Body of pancreas (tissue), 4 donors: Measurements from ENCODE around the gene BPGM. TPM values are rescaled to one million over a fixed set of nuclear protein-coding genes. Genes with fewer than 3 reads are reported as not detected.

Experiments used
- ATAC-seq: fragments of 150-250 bp; one replicate; pipeline ENCODE4 v1.9.1; 2016
- DNase-seq, 4 donors: peaks; one replicate each; pipeline ENCODE4 v3.0.0-alpha.2; 2019
- H3K27ac ChIP-seq, 4 donors: fragments of 200-600 bp; sonication (generic); 1 replicate in 3 of 4; 2 replicates in 1 of 4; pipeline versions ENCODE4 v1.5.1 to v1.6.1; 2016 to 2019; ENCODE audit warnings: mild to moderate bottlenecking in 1 of 4, mixed read lengths in 1 of 4, moderate library complexity in 1 of 4
- H3K27me3 ChIP-seq, 2 donors: fragments of 200-600 bp; sonication (generic); one replicate each; pipeline ENCODE4 v1.6.0; 2016; ENCODE audit warnings: mild to moderate bottlenecking in 1 of 2
- H3K36me3 ChIP-seq, 2 donors: fragments of 200-600 bp; sonication (generic); replicated peaks in 1 of 2; 2 replicates each; pipeline ENCODE4 v1.5.1; 2016; ENCODE audit warnings: low read depth in 2 of 2; ENCODE audit not compliant: insufficient read depth in 1 of 2
- H3K4me1 ChIP-seq: fragments of 200-600 bp; sonication (generic); one replicate; pipeline ENCODE4 v1.6.0; 2016
- H3K4me3 ChIP-seq, 2 donors: fragments of 200-600 bp; sonication (generic); 1 replicate in 1 of 2; 2 replicates in 1 of 2; pipeline ENCODE4 v1.5.1; 2016 to 2019
- H3K9me3 ChIP-seq, 3 donors: fragments of 200-600 bp; sonication (generic); 1 replicate in 2 of 3; 2 replicates in 1 of 3; pipeline ENCODE4 v1.5.1; 2016
- POLR2A ChIP-seq, 3 donors: fragments of 450-650 bp; IDR thresholded peaks; one replicate each; pipeline ENCODE4 v1.6.1; 2016; ENCODE audit warnings: antibody characterized with exemption in 3 of 3, mild to moderate bottlenecking in 2 of 3
- WGBS, 2 donors: methylation state at CpG; one replicate each; pipeline ENCODE4 v1.1.5; 2017; 5-methylcytosine and 5-hydroxymethylcytosine counted together
- intact Hi-C: fragments of 100-400 bp; cut with DNase I; formaldehyde crosslinking; loops from one replicate; pipeline ENCODE4 v1.15.1; 2023
- total RNA-seq, 2 donors: library from RNA; depleted of rRNA; stranded (reverse); fragments of >200 nt; gene quantifications; one replicate each; pipeline ENCODE4 v1.1.0, GENCODE V29; 2016
- TF ChIP-seq, protein P1 (sequence below), 7 experiments: fragments of 450-650 bp in 4 of 7; fragments of 200-600 bp in 3 of 7; sonication (generic) in 3 of 7; IDR thresholded peaks; one replicate each; pipeline ENCODE4 v1.5.1; 2016 to 2019; ENCODE audit warnings: antibody characterized with exemption in 7 of 7

The BPGM gene
- total RNA-seq, 2 donors from 2014 or later = 2.6 to 7.8 TPM

DNA sequence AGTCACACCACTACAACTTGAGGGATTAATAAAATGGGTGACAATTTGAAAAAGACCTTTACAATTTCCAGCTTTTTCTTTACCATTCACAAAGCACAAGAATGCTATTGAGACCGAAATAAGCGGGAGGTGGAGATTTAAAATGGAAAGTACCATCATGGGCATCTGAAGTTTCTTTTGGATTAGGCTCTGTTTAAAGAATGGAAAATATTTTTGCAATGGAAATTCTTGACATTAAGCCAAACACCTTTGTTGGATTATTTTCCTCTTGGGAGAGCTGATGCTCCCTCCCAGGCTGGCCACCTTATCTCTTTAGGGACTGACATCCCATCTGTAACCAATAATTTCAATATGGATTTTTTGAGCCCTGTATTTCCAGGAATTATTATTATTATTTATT is 62.5 kb downstream of the BPGM start:
- WGBS, 2 donors = 75 to 77% methylated on average over 2 of the region's 2 CpGs
- ATAC-seq = no peak

GRCh38 chr7:134710511-134710853 is 63.8 kb downstream of the BPGM start:
- ATAC-seq (no peak), DNase-seq (no peak)
- Histone ChIP-seq H3K27ac (no peak overlapping the region), H3K4me1 (no peaks in the 10 kb centered on the region), H3K36me3 (no peaks in the 10 kb centered on the region), H3K9me3 (no peaks in the 10 kb centered on the region), H3K4me3 (no peak overlapping the region), H3K27me3 (no peaks in the 10 kb centered on the region)
- TF ChIP-seq, protein P1, sequence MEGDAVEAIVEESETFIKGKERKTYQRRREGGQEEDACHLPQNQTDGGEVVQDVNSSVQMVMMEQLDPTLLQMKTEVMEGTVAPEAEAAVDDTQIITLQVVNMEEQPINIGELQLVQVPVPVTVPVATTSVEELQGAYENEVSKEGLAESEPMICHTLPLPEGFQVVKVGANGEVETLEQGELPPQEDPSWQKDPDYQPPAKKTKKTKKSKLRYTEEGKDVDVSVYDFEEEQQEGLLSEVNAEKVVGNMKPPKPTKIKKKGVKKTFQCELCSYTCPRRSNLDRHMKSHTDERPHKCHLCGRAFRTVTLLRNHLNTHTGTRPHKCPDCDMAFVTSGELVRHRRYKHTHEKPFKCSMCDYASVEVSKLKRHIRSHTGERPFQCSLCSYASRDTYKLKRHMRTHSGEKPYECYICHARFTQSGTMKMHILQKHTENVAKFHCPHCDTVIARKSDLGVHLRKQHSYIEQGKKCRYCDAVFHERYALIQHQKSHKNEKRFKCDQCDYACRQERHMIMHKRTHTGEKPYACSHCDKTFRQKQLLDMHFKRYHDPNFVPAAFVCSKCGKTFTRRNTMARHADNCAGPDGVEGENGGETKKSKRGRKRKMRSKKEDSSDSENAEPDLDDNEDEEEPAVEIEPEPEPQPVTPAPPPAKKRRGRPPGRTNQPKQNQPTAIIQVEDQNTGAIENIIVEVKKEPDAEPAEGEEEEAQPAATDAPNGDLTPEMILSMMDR (IDR thresholded peaks at IDR 0.05) = no peak
- intact Hi-C loops = no loop called here
- 55 to 72% methylated on average over 8 of the region's 8 CpGs for WGBS, 2 donors

More for the DNA sequence above, 62.5 kb downstream of the BPGM start:
- no peaks in the 10 kb centered on the region for H3K9me3 ChIP-seq
- H3K27me3 ChIP-seq = no peaks in the 10 kb centered on the region
- no peaks in the 10 kb centered on the region for H3K36me3 ChIP-seq
- intact Hi-C loops = no loop called here
- H3K27ac ChIP-seq = no peak overlapping the region
- no peak for DNase-seq
- no peak overlapping the region for H3K4me3 ChIP-seq
- no peaks in the 10 kb centered on the region for H3K4me1 ChIP-seq
- TF ChIP-seq, protein P1 (IDR thresholded peaks at IDR 0.05) = no peak
- no peak for TF ChIP-seq POLR2A (IDR thresholded peaks at IDR 0.05)

DNA sequence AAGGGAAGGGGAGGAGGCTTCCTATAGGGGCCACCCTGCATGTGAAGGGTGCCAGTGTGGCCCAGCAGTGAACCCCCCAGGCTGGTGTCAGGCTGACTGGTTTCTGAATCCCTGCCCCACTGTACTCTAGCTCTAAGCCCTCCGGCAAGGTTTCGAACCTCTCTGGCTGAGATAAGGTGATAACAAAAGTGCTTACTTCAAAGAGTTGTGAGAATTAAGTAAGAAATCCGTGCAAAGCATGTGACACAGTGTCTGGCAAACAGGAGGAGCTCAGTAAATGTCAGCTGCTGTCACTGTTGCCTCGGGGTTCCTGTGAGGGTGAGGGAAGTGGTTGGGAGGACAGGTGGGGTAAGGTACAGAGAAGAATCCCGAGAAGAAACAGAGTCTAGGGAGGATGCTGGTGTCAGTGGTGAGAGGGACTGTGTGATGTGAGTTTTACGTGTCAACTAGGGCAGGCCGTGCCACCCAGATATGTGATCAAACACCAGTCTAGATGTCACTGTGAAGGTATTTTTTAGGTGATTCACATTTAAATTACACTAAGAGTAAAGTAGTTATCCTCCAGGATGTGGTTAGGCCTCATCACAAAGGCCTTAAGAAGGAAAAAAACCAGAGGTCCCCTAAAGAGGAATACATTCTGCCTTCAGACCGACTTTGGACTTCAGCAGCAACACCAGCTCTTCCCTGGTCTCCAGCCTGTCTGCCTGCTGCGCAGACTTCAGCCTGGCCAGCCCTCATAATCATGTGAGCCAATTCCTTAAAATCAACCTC is 64.4 kb downstream of the BPGM start:
- Histone ChIP-seq H3K4me3 (no peak overlapping the region), H3K9me3 (no peaks in the 10 kb centered on the region), H3K27ac (no peak overlapping the region), H3K36me3 (no peaks in the 10 kb centered on the region), H3K27me3 (no peaks in the 10 kb centered on the region), H3K4me1 (no peaks in the 10 kb centered on the region)
- ATAC-seq = no peak
- WGBS, 2 donors = 61% methylated on average over 9 of the region's 9 CpGs
- DNase-seq = no peak
- intact Hi-C loops = no loop called here
- TF ChIP-seq POLR2A (IDR thresholded peaks at IDR 0.05) = no peak
- TF ChIP-seq, protein P1 (IDR thresholded peaks at IDR 0.05) = no peak

GRCh38 chr7:134712196-134712595 is 65.5 kb downstream of the BPGM start:
- Histone ChIP-seq H3K4me1 (no peaks in the 10 kb centered on the region), H3K4me3 (no peak overlapping the region), H3K36me3 (no peaks in the 10 kb centered on the region), H3K27me3 (no peaks in the 10 kb centered on the region), H3K27ac (no peak overlapping the region), H3K9me3 (no peaks in the 10 kb centered on the region)
- intact Hi-C loops = no loop called here
- ATAC-seq (no peak), DNase-seq (no peak)
- 81 to 85% methylated on average over 4 of the region's 4 CpGs for WGBS, 2 donors
- TF ChIP-seq, protein P1 (IDR thresholded peaks at IDR 0.05) = no peak
- TF ChIP-seq POLR2A (IDR thresholded peaks at IDR 0.05) = no peak
